Measurements from ENCODE around the gene SCG2. TPM values are rescaled to one million over a fixed set of nuclear protein-coding genes. Genes with fewer than 3 reads are reported as not detected.

Gene SCG2
- total RNA-seq, 1 donor from 2014 or later: 0.35 TPM

- no peak for TF ChIP-seq CTCF (IDR thresholded peaks at IDR 0.05)
- Mint-ChIP-seq H3K4me1 (peaks cover 4% of the 10 kb centered on the region), H3K27ac (no peak overlapping the region), H3K27me3 (peaks cover 16% of the 10 kb centered on the region), H3K36me3 (ENCODE audit: low read depth) (no peaks in the 10 kb centered on the region), H3K9me3 (no peaks in the 10 kb centered on the region), H3K4me3 (no peak overlapping the region)
- ATAC-seq (ENCODE audit: low read depth): no peak
- ChIA-PET POLR2A (no interaction called here), CTCF (no interaction called here)
- DNase-seq: no peak
- intact Hi-C loops (cut with micrococcal nuclease): no loop called here
Measured at GRCh38 chr2:223602972-223603371, 811 bp upstream of the SCG2 start.

DNA sequence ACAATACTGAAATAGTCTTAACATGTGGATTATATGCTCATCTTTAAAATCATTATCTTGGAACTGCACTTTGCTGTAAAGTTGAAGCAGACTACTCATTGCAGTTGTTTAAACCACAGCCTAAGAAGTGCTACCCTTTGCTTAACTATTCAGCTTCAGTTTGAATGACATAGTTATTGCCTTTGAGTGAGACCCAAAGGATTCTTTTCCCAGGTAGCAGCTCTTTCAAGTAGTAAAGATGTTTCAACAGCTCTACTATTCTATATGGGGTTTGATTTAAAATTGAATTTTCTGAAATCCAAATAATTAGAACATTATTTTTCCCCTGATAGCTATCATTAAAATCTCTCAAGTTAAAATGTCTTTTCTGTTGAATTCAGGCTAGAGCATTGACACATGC, 1.1 kb downstream of the SCG2 start:
- ATAC-seq (ENCODE audit: low read depth) (no peak), DNase-seq (no peak)
- no peak overlapping the region for H3K27ac Mint-ChIP-seq
- H3K4me1 Mint-ChIP-seq: peaks cover 4% of the 10 kb centered on the region
- no peak for TF ChIP-seq CTCF (IDR thresholded peaks at IDR 0.05)
- intact Hi-C loops (cut with micrococcal nuclease): no loop called here
- H3K36me3 Mint-ChIP-seq (ENCODE audit: low read depth): no peaks in the 10 kb centered on the region
- no peak overlapping the region for H3K4me3 Mint-ChIP-seq
- ChIA-PET POLR2A (no interaction called here), CTCF (no interaction called here)
- H3K9me3 Mint-ChIP-seq: no peaks in the 10 kb centered on the region
- H3K27me3 Mint-ChIP-seq: peaks cover 11% of the 10 kb centered on the region

- POLR2A ChIA-PET: no interaction called here
- ATAC-seq (ENCODE audit: low read depth) (no peak), DNase-seq (no peak)
- Mint-ChIP-seq H3K9me3 (no peaks in the 10 kb centered on the region), H3K27ac (no peak overlapping the region), H3K4me1 (peaks cover 4% of the 10 kb centered on the region), H3K4me3 (no peak overlapping the region), H3K27me3 (peaks cover 7% of the 10 kb centered on the region), H3K36me3 (ENCODE audit: low read depth) (no peaks in the 10 kb centered on the region)
- intact Hi-C loops (cut with micrococcal nuclease): no loop called here
- CTCF ChIA-PET: no interaction called here
- no peak for TF ChIP-seq CTCF (IDR thresholded peaks at IDR 0.05)
Measured at GRCh38 chr2:223599640-223600380, 2.4 kb downstream of the SCG2 start.

DNA sequence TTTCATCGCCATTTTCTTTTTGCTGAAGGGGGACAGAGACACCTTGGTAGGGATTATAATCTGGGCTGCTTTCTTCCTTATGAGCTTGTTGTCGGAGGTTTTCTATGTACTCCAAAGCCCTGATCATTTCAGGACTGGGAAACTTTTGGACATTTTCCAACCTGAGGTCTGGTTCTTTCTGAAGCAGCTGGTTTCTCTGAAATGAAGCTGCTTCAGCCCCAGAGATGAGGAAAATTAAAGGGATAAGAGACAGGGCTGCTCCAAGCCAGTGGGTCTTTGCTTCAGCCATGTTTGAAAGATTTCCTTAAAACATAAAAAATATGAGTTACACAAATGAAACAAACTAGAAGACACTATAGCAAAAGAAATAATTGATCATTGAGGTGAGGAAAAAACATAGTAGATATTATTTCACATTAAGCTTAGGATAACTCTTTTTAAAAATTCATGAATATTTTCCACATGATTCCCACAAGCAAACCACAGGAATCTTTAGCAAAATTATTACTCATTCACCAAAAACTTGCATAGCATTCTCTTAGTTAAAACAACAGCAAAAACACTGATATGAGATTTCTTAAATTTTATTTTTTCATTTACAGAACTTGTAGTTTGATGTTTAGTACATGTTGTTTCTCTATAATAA, 3.0 kb downstream of the SCG2 start:
- intact Hi-C loops (cut with micrococcal nuclease): no loop called here

More for the DNA sequence above, 3.0 kb downstream of the SCG2 start:
- H3K36me3 Mint-ChIP-seq (ENCODE audit: low read depth): no peaks in the 10 kb centered on the region
- no peak overlapping the region for H3K4me3 Mint-ChIP-seq
- TF ChIP-seq CTCF (IDR thresholded peaks at IDR 0.05): no peak
- ChIA-PET CTCF (no interaction called here), POLR2A (no interaction called here)
- DNase-seq (no peak), ATAC-seq (ENCODE audit: low read depth) (no peak)
- peaks cover 7% of the 10 kb centered on the region for H3K27me3 Mint-ChIP-seq
- H3K9me3 Mint-ChIP-seq: no peaks in the 10 kb centered on the region
- peaks cover 4% of the 10 kb centered on the region for H3K4me1 Mint-ChIP-seq
- no peak overlapping the region for H3K27ac Mint-ChIP-seq
